GM12878 (cell line): ENCODE results near the gene PDLIM5. TPM values are rescaled to one million over a fixed set of nuclear protein-coding genes. Genes with fewer than 3 reads are reported as not detected.

Experiments used
- ATAC-seq: fragments of 200-7000 bp; cut with Tn5 transposase; 3 replicates; pipeline ENCODE4 v1.9.1; 2020; ENCODE audit warnings: mild to moderate bottlenecking, moderate library complexity
- BruUV-seq: library from RNA; stranded (reverse); fragments of 400-500 nt; replicated peaks from 2 replicates; lab custom pipeline; 2021; lab: Mats Ljungman, UMichigan
- CTCF ChIA-PET: fragments of 300-600 bp; sonication (Branson Sonifier 250); formaldehyde crosslinking; extraction: SDS; loops from one replicate; lab custom pipeline; 2021; ENCODE audit warnings: inconsistent platforms; lab: Yijun Ruan, JAX
- POLR2A ChIA-PET: fragments of 350-600 bp; formaldehyde crosslinking; extraction: SDS; loops from one replicate; lab custom pipeline; 2021; ENCODE audit warnings: inconsistent platforms; lab: Charles Lee
- RAD21 ChIA-PET: fragments of 300-600 bp; sonication (Branson Sonifier 250); formaldehyde crosslinking; loops from one replicate; lab custom pipeline; 2023; ENCODE audit warnings: antibody characterized with exemption; ENCODE audit not compliant: unreplicated experiment; lab: Charles Lee
- SMC1A ChIA-PET: fragments of 300-600 bp; sonication (Branson Sonifier 250); formaldehyde crosslinking; loops from one replicate; lab custom pipeline; 2023; ENCODE audit not compliant: unreplicated experiment, uncharacterized antibody; lab: Charles Lee
- DNase-seq: peaks from one replicate; pipeline ENCODE4 v3.0.0-alpha.2; 2011; ENCODE audit warnings: low read depth, low spot score
- FAIRE-seq: peaks from 3 replicates; lab custom pipeline; 2011; peaks lifted over from hg19 to GRCh38; lab: Jason Lieb, UNC
- H2AFZ ChIP-seq: 2 replicates; pipeline ENCODE4 v1.6.0; 2011; ENCODE audit warnings: low read depth, low read length, control low read depth; ENCODE audit not compliant: control insufficient read depth
- H3K27ac ChIP-seq: 2 replicates; pipeline ENCODE4 v1.5.1; 2011; ENCODE audit warnings: control low read depth; ENCODE audit not compliant: control insufficient read depth, insufficient read depth
- H3K27me3 ChIP-seq, 2 experiments: replicated peaks in 1 of 2; 2 replicates each; pipeline versions ENCODE4 v1.6.0 to v1.6.1; 2011; ENCODE audit warnings: low read length in 1 of 2; ENCODE audit not compliant: control insufficient read depth in 2 of 2, insufficient read depth in 2 of 2
- H3K36me3 ChIP-seq, 2 experiments: 2 replicates each; pipeline ENCODE4 v1.5.1; 2011; ENCODE audit warnings: low read length in 1 of 2; ENCODE audit not compliant: control insufficient read depth in 2 of 2, insufficient read depth in 2 of 2
- H3K4me1 ChIP-seq: 2 replicates; pipeline ENCODE4 v1.6.1; 2011; ENCODE audit warnings: mild to moderate bottlenecking, low read length, moderate library complexity, mixed read lengths; ENCODE audit not compliant: control insufficient read depth, insufficient read depth
- H3K4me2 ChIP-seq: 2 replicates; pipeline ENCODE4 v1.6.0; 2011; ENCODE audit warnings: control low read depth; ENCODE audit not compliant: control insufficient read depth, insufficient read depth
- H3K4me3 ChIP-seq: fragments of 200-600 bp; sonication (generic); 2 replicates; pipeline ENCODE4 v1.5.1; 2016
- H3K79me2 ChIP-seq: 2 replicates; pipeline ENCODE4 v1.6.0; 2011; ENCODE audit warnings: low read length; ENCODE audit not compliant: control insufficient read depth, insufficient read depth
- H3K9ac ChIP-seq: 2 replicates; pipeline ENCODE4 v1.8.0; 2011; ENCODE audit warnings: low read length, control low read depth, mixed read lengths; ENCODE audit not compliant: control insufficient read depth, insufficient read depth
- H3K9me3 ChIP-seq: replicated peaks from 3 replicates; pipeline ENCODE4 v1.5.1; 2011; ENCODE audit warnings: mild to moderate bottlenecking, low read length; ENCODE audit not compliant: control insufficient read depth, insufficient read depth
- H4K20me1 ChIP-seq: 2 replicates; pipeline ENCODE4 v1.6.0; 2011; ENCODE audit not compliant: control insufficient read depth, insufficient read depth
- CHD2 ChIP-seq: IDR thresholded peaks from 2 replicates; pipeline ENCODE4 v1.6.1; 2011; ENCODE audit warnings: low read depth, low read length, improper control_type of control experiment, borderline replicate concordance
- FOXK2 ChIP-seq: fragments of 450-650 bp; IDR thresholded peaks from 2 replicates; pipeline ENCODE4 v1.6.1; 2017; ENCODE audit warnings: mild to moderate bottlenecking, moderate library complexity
- MYB ChIP-seq: fragments of 150-350 bp; IDR thresholded peaks from 2 replicates; pipeline ENCODE4 v1.6.1; 2014; ENCODE audit warnings: mild to moderate bottlenecking, low read depth, low read length, borderline replicate concordance
- SMAD5 ChIP-seq: IDR thresholded peaks from 2 replicates; pipeline ENCODE4 v1.6.1; 2016; ENCODE audit warnings: antibody characterized with exemption, low read depth
- STAT1 ChIP-seq: fragments of 450-650 bp; conservative IDR thresholded peaks from 2 replicates; pipeline ENCODE4 v1.6.1; 2014; ENCODE audit warnings: antibody characterized with exemption, mild to moderate bottlenecking
- STAT3 ChIP-seq: IDR thresholded peaks from 2 replicates; pipeline ENCODE4 v1.6.1; 2011; ENCODE audit warnings: low read depth, low read length, improper control_type of control experiment
- ZZZ3 ChIP-seq: IDR thresholded peaks from 2 replicates; pipeline ENCODE4 v1.6.1; 2011; ENCODE audit warnings: low read depth; ENCODE audit not compliant: control insufficient read depth, insufficient read length
- WGBS: methylation state at CpG from one replicate; pipeline ENCODE4 v1.1.6; 2016; ENCODE audit warnings: low lambda C conversion rate; ENCODE audit not compliant: insufficient replicate concordance, insufficient coverage; ENCODE audit errors: missing lambda C conversion rate; 5-methylcytosine and 5-hydroxymethylcytosine counted together
- in situ Hi-C: fragments of 300-500 bp; cut with MboI; formaldehyde crosslinking; loops from 9 replicates; pipeline ENCODE4 v1.14.3; 2018; ENCODE audit warnings: mixed read lengths
- intact Hi-C: fragments of 100-400 bp; cut with micrococcal nuclease; formaldehyde crosslinking; loops from one replicate; pipeline ENCODE4 v1.14.2; 2022; ENCODE audit not compliant: unreplicated experiment
- polyA plus RNA-seq, 11 experiments: library from polyadenylated mRNA; depleted of rRNA in 4 of 11; unstranded in 6 of 11; stranded (reverse) in 5 of 11; fragments of >200 nt; fragmentation: Nextera tagmentation in 4 of 11; fragmentation: Illumina TruSeq in 1 of 11; extraction: Ambion mirVana in 4 of 11; extraction: Trizol in 1 of 11; gene quantifications; 1 replicate in 1 of 11; 2 replicates in 10 of 11; pipeline versions ENCODE4 v1.2.1 to v1.2.3, GENCODE V29; 2011 to 2016; ENCODE audit warnings: inconsistent platforms in 2 of 11, missing spikeins in 2 of 11, low read depth in 1 of 11
- total RNA-seq, 4 experiments: library from RNA; depleted of rRNA in 3 of 4; stranded (reverse); fragments of >200 nt in 3 of 4; fragmentation: Illumina TruSeq in 1 of 4; extraction: Trizol in 1 of 4; gene quantifications; 2 replicates each; pipeline versions ENCODE4 v1.2.1 to v1.2.3, GENCODE V29; 2013 to 2021
- TF ChIP-seq, protein P1 (sequence below): fragments of 450-650 bp; IDR thresholded peaks from 2 replicates; pipeline ENCODE4 v1.6.1; 2017; ENCODE audit warnings: mild to moderate bottlenecking, low read depth, inconsistent platforms; ENCODE audit not compliant: poor library complexity, severe bottlenecking
- TF ChIP-seq, protein P2 (sequence below): IDR thresholded peaks from 2 replicates; pipeline ENCODE4 v1.6.1; 2012; ENCODE audit warnings: low read depth, low read length, improper control_type of control experiment
- TF ChIP-seq, protein P3 (sequence below): IDR thresholded peaks from 2 replicates; pipeline ENCODE4 v1.6.1; 2012; ENCODE audit warnings: low read length, inconsistent platforms
- TF ChIP-seq, protein P4 (sequence below): fragments of 150-350 bp; IDR thresholded peaks from 2 replicates; pipeline ENCODE4 v1.6.1; 2014; ENCODE audit warnings: mild to moderate bottlenecking, low read depth, low read length

The PDLIM5 gene
- total and polyA plus RNA-seq, 10 of the 15 experiments (the other 5 are each of a cell fraction or from before 2014, with no cell fraction given), result 10.0 to 52.9 (median 20.7) TPM

DNA sequence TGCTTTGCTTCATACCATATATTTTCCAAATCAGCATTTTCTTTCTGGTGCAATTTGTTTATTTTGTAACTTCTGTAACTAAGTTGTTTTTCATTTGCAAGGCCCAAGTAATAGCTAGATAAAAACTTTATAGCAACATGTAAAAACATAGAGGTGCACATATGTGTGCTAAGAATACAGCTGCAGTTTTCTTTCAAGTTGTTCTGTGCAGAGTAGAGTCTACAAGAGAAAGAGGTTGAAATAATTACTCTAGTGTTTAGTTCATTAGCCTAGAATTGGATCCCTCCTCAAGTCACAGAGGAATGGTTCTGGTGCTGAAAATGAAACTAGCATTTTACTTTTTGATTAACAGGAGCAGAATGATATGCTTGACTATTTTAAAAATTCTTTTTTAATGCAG lies 32.2 kb upstream of the PDLIM5 start (continued):
- TF ChIP-seq, protein P1, sequence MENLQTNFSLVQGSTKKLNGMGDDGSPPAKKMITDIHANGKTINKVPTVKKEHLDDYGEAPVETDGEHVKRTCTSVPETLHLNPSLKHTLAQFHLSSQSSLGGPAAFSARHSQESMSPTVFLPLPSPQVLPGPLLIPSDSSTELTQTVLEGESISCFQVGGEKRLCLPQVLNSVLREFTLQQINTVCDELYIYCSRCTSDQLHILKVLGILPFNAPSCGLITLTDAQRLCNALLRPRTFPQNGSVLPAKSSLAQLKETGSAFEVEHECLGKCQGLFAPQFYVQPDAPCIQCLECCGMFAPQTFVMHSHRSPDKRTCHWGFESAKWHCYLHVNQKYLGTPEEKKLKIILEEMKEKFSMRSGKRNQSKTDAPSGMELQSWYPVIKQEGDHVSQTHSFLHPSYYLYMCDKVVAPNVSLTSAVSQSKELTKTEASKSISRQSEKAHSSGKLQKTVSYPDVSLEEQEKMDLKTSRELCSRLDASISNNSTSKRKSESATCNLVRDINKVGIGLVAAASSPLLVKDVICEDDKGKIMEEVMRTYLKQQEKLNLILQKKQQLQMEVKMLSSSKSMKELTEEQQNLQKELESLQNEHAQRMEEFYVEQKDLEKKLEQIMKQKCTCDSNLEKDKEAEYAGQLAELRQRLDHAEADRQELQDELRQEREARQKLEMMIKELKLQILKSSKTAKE, result no peak
- TF ChIP-seq CHD2, result no peak
- TF ChIP-seq, protein P2, sequence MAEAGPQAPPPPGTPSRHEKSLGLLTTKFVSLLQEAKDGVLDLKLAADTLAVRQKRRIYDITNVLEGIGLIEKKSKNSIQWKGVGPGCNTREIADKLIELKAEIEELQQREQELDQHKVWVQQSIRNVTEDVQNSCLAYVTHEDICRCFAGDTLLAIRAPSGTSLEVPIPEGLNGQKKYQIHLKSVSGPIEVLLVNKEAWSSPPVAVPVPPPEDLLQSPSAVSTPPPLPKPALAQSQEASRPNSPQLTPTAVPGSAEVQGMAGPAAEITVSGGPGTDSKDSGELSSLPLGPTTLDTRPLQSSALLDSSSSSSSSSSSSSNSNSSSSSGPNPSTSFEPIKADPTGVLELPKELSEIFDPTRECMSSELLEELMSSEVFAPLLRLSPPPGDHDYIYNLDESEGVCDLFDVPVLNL, result no peak

DNA sequence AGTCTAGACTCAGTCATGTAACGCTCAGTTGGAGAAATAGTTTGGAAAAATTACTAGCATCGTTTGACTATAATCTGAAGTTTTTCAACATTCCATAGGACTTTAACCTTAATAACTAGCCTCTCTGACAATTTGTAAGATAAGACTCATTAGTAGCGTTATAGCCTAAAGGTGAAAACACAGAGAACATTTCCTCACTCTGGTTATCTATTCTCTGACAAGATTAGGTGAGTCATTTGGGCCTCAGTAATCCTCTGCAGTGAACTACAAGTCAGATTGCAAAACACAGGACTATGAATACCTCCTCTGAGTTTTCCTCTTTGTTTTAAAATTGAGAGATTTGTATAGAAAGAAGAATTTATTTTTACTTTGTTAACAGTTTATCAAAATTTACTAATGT lies 31.8 kb upstream of the PDLIM5 start:
- FAIRE-seq (no peak), ATAC-seq (no peak), DNase-seq (no peak)
- in situ Hi-C loops (no loop called here), intact Hi-C loops (no loop called here)
- ChIA-PET RAD21 (no interaction called here), POLR2A (no interaction called here), CTCF (interaction anchor here (1.2 kb wide), 1 partner anchor 10 kb away, joined by 4 read pairs; no protein-coding TSS in a partner anchor), SMC1A (interaction anchor here (2.0 kb wide), 1 partner anchor 12 kb away, joined by 14 read pairs; no protein-coding TSS in a partner anchor)
- BruUV-seq, result no TSS peak
- Histone ChIP-seq H3K4me1 (no peaks in the 10 kb centered on the region), H4K20me1 (no peaks in the 10 kb centered on the region), H3K9ac (no peak overlapping the region), H3K27me3 (no peaks in the 10 kb centered on the region; a peak in 1 of 4 replicates), H3K4me2 (no peak overlapping the region), H3K9me3 (no peaks in the 10 kb centered on the region; the same call in 2 of the 3 replicates), H3K36me3 (no peaks in the 10 kb centered on the region), H3K79me2 (no peaks in the 10 kb centered on the region), H2AFZ (no peak overlapping the region), H3K4me3 (no peak overlapping the region), H3K27ac (no peak overlapping the region)
- WGBS, result 56% methylated on average over 3 of the region's 3 CpGs
- TF ChIP-seq ZZZ3 (no peak), SMAD5 (no peak), STAT3 (no peak), FOXK2 (no peak), MYB (no peak), STAT1 (no peak), CHD2 (no peak)
- TF ChIP-seq, protein P3, sequence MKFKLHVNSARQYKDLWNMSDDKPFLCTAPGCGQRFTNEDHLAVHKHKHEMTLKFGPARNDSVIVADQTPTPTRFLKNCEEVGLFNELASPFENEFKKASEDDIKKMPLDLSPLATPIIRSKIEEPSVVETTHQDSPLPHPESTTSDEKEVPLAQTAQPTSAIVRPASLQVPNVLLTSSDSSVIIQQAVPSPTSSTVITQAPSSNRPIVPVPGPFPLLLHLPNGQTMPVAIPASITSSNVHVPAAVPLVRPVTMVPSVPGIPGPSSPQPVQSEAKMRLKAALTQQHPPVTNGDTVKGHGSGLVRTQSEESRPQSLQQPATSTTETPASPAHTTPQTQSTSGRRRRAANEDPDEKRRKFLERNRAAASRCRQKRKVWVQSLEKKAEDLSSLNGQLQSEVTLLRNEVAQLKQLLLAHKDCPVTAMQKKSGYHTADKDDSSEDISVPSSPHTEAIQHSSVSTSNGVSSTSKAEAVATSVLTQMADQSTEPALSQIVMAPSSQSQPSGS, result no peak
- TF ChIP-seq, protein P4, sequence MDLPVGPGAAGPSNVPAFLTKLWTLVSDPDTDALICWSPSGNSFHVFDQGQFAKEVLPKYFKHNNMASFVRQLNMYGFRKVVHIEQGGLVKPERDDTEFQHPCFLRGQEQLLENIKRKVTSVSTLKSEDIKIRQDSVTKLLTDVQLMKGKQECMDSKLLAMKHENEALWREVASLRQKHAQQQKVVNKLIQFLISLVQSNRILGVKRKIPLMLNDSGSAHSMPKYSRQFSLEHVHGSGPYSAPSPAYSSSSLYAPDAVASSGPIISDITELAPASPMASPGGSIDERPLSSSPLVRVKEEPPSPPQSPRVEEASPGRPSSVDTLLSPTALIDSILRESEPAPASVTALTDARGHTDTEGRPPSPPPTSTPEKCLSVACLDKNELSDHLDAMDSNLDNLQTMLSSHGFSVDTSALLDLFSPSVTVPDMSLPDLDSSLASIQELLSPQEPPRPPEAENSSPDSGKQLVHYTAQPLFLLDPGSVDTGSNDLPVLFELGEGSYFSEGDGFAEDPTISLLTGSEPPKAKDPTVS, result no peak
